H9 (cell line): ENCODE data around the gene PLEKHA1. TPM values are rescaled to one million over a fixed set of nuclear protein-coding genes. Genes with fewer than 3 reads are reported as not detected.

Experiments
- DNase-seq: peaks from one replicate; pipeline ENCODE4 v3.0.0-alpha.2; 2017
- H2AFZ ChIP-seq: one replicate; pipeline ENCODE4 v1.6.1; 2013; ENCODE audit warnings: mild to moderate bottlenecking, low read length, control low read depth, moderate library complexity
- H2AK5ac ChIP-seq: 2 replicates; pipeline ENCODE4 v1.6.1; 2013; ENCODE audit warnings: low read length, control low read depth, mixed read lengths; ENCODE audit not compliant: insufficient read length
- H2BK120ac ChIP-seq: one replicate; pipeline ENCODE4 v1.6.1; 2013; ENCODE audit warnings: low read depth, mild to moderate bottlenecking, low read length, control low read depth, inconsistent platforms; ENCODE audit not compliant: poor library complexity, severe bottlenecking
- H2BK12ac ChIP-seq: 2 replicates; pipeline ENCODE4 v1.6.1; 2013; ENCODE audit warnings: low read length, control low read depth, mixed read lengths, low read depth; ENCODE audit not compliant: insufficient read length
- H2BK15ac ChIP-seq: 2 replicates; pipeline ENCODE4 v1.6.1; 2013; ENCODE audit warnings: low read depth, low read length, control low read depth
- H2BK20ac ChIP-seq: one replicate; pipeline ENCODE4 v1.6.1; 2013; ENCODE audit warnings: low read depth, mild to moderate bottlenecking, low read length, control low read depth, inconsistent platforms; ENCODE audit not compliant: poor library complexity, severe bottlenecking
- H2BK5ac ChIP-seq: 2 replicates; pipeline ENCODE4 v1.6.1; 2013; ENCODE audit warnings: low read length, control low read depth, mixed read lengths; ENCODE audit not compliant: insufficient read length
- H3K14ac ChIP-seq: 2 replicates; pipeline ENCODE4 v1.6.1; 2013; ENCODE audit warnings: low read length, control low read depth; ENCODE audit not compliant: insufficient read depth
- H3K18ac ChIP-seq: 2 replicates; pipeline ENCODE4 v1.6.1; 2013; ENCODE audit warnings: low read depth, mild to moderate bottlenecking, mixed read lengths, low read length, control low read depth; ENCODE audit not compliant: insufficient read length
- H3K23ac ChIP-seq: 2 replicates; pipeline ENCODE4 v1.6.1; 2013; ENCODE audit warnings: low read length, control low read depth, mixed read lengths, low read depth; ENCODE audit not compliant: insufficient read length
- H3K23me2 ChIP-seq: 2 replicates; pipeline ENCODE4 v1.6.1; 2013; ENCODE audit warnings: low read depth, mild to moderate bottlenecking, mixed read lengths, low read length, control low read depth; ENCODE audit not compliant: insufficient read length, poor library complexity, severe bottlenecking
- H3K27ac ChIP-seq: 2 replicates; pipeline ENCODE4 v1.5.1; 2013; ENCODE audit warnings: low read length, control low read depth, mixed read lengths, low read depth; ENCODE audit not compliant: insufficient read length
- H3K27me3 ChIP-seq: 2 replicates; pipeline ENCODE4 v1.6.1; 2013; ENCODE audit warnings: low read length, control low read depth, inconsistent platforms; ENCODE audit not compliant: insufficient read depth
- H3K4ac ChIP-seq: 2 replicates; pipeline ENCODE4 v1.6.1; 2013; ENCODE audit warnings: low read depth, mild to moderate bottlenecking, control low read depth, inconsistent platforms, low read length, moderate library complexity
- H3K4me1 ChIP-seq: 2 replicates; pipeline ENCODE4 v1.6.1; 2013; ENCODE audit warnings: low read length, control low read depth, inconsistent platforms; ENCODE audit not compliant: insufficient read depth
- H3K4me2 ChIP-seq: 2 replicates; pipeline ENCODE4 v1.6.1; 2013; ENCODE audit warnings: low read length, control low read depth, mixed read lengths; ENCODE audit not compliant: insufficient read length, insufficient read depth
- H3K56ac ChIP-seq: 2 replicates; pipeline ENCODE4 v1.6.1; 2013; ENCODE audit warnings: low read depth, mild to moderate bottlenecking, mixed read lengths, low read length, control low read depth; ENCODE audit not compliant: insufficient read length
- H3K79me1 ChIP-seq: 2 replicates; pipeline ENCODE4 v1.6.1; 2013; ENCODE audit warnings: low read depth, mild to moderate bottlenecking, moderate library complexity, low read length, control low read depth, inconsistent platforms; ENCODE audit not compliant: insufficient read depth, poor library complexity, severe bottlenecking
- H3K79me2 ChIP-seq: 2 replicates; pipeline ENCODE4 v1.6.1; 2013; ENCODE audit warnings: low read length, control low read depth, inconsistent platforms; ENCODE audit not compliant: insufficient read depth
- H3K9ac ChIP-seq: 2 replicates; pipeline ENCODE4 v1.6.1; 2013; ENCODE audit warnings: low read length, control low read depth, mixed read lengths; ENCODE audit not compliant: insufficient read length; ENCODE audit errors: extremely low read depth
- H3K9me3 ChIP-seq: one replicate; pipeline ENCODE4 v1.6.1; 2013; ENCODE audit warnings: low read depth, low read length, inconsistent platforms; ENCODE audit not compliant: control insufficient read depth
- H3T11ph ChIP-seq: one replicate; pipeline ENCODE4 v1.6.1; 2013; ENCODE audit warnings: mild to moderate bottlenecking, low read length, control low read depth, inconsistent platforms
- H4K20me1 ChIP-seq: one replicate; pipeline ENCODE4 v1.6.1; 2013; ENCODE audit not compliant: control insufficient read depth, insufficient read length, insufficient read depth
- H4K5ac ChIP-seq: 2 replicates; pipeline ENCODE4 v1.6.1; 2013; ENCODE audit warnings: low read depth, mild to moderate bottlenecking, mixed read lengths, low read length, control low read depth; ENCODE audit not compliant: insufficient read length
- H4K8ac ChIP-seq: replicated peaks from 2 replicates; pipeline ENCODE4 v1.6.1; 2013; ENCODE audit warnings: low read length, control low read depth, mixed read lengths, low read depth; ENCODE audit not compliant: insufficient read length
- H4K91ac ChIP-seq: 2 replicates; pipeline ENCODE4 v1.6.1; 2013; ENCODE audit warnings: low read depth, mild to moderate bottlenecking, moderate library complexity, mixed read lengths, low read length, control low read depth; ENCODE audit not compliant: insufficient read length
- H3K27ac Mint-ChIP-seq, 3 experiments: 2 replicates in 2 of 3; 3 replicates in 1 of 3; pipeline ENCODE4 v1.8.0; 2020 to 2021; ENCODE audit warnings: mixed read lengths in 3 of 3, mild to moderate bottlenecking in 1 of 3, moderate library complexity in 1 of 3
- H3K27me3 Mint-ChIP-seq: 2 replicates; pipeline ENCODE4 v1.8.0; 2021; ENCODE audit warnings: low read depth, mild to moderate bottlenecking, moderate library complexity, mixed read lengths
- H3K36me3 Mint-ChIP-seq, 3 experiments: 2 replicates in 2 of 3; 3 replicates in 1 of 3; pipeline ENCODE4 v1.8.0; 2020 to 2021; ENCODE audit warnings: low read depth in 3 of 3, mixed read lengths in 3 of 3; ENCODE audit not compliant: insufficient read depth in 1 of 3
- H3K4me1 Mint-ChIP-seq, 2 experiments: 2 replicates each; pipeline ENCODE4 v1.8.0; 2020; ENCODE audit warnings: mixed read lengths in 2 of 2
- H3K4me3 Mint-ChIP-seq, 2 experiments: 2 replicates in 1 of 2; 3 replicates in 1 of 2; pipeline ENCODE4 v1.8.0; 2020 to 2021; ENCODE audit warnings: mild to moderate bottlenecking in 2 of 2, mixed read lengths in 2 of 2, moderate library complexity in 1 of 2
- H3K9me3 Mint-ChIP-seq, 2 experiments: 2 replicates in 1 of 2; 3 replicates in 1 of 2; pipeline ENCODE4 v1.8.0; 2020; ENCODE audit warnings: mild to moderate bottlenecking in 2 of 2, mixed read lengths in 2 of 2, moderate library complexity in 1 of 2
- CTCF ChIP-seq: fragments of 200-600 bp; sonication (generic); conservative IDR thresholded peaks from 3 replicates; pipeline ENCODE4 v1.8.0; 2021; ENCODE audit warnings: antibody characterized with exemption, mild to moderate bottlenecking
- WGBS: extraction: QIAGEN DNeasy Blood & Tissue Kit; methylation state at CpG from one replicate; pipeline ENCODE4 v1.1.7; 2013; ENCODE audit warnings: missing lambda C conversion rate, low lambda C conversion rate, mixed read lengths; ENCODE audit not compliant: insufficient read length; ENCODE audit errors: extremely low coverage; 5-methylcytosine and 5-hydroxymethylcytosine counted together
- total RNA-seq: library from RNA; stranded (reverse); gene quantifications from 2 replicates; pipeline ENCODE4 v1.2.1, GENCODE V29; 2021

Gene PLEKHA1
- total RNA-seq, 1 experiment from 2014 or later = 32.7 TPM

DNA sequence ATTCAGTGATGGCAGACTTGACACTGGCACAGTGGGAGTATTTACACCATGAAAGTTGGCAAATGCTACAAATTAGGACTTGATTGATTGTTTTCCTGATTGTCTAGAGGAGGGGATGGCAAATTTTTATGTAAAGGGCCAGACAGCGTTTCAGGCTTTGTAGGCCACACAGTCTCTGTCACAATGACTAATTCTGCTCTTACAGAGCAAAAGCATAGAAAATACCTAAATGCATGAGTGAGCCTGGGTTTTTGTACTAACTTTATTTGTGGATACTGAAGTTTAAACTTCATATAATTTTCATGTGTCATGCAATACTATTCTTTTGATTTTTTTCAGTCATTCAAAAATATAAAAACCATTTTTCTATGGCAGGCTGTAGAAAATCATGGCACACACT is 71.0 kb downstream of the PLEKHA1 start:
- Histone ChIP-seq H3K79me1 (no peaks in the 10 kb centered on the region), H3K27me3 (no peaks in the 10 kb centered on the region), H4K20me1 (no peaks in the 10 kb centered on the region), H3K23ac (no peak overlapping the region), H3K4ac (no peak overlapping the region), H3K4me1 (no peaks in the 10 kb centered on the region), H2BK12ac (no peak overlapping the region), H2BK5ac (no peak overlapping the region), H3K9ac (no peak overlapping the region), H3T11ph (no peak overlapping the region), H2AK5ac (no peak overlapping the region), H2AFZ (no peak overlapping the region), H3K4me2 (no peak overlapping the region), H4K91ac (no peak overlapping the region), H4K8ac (no peak overlapping the region), H2BK15ac (no peak overlapping the region), H4K5ac (no peak overlapping the region), H3K23me2 (no peaks in the 10 kb centered on the region), H2BK120ac (no peak overlapping the region), H3K79me2 (no peaks in the 10 kb centered on the region), H3K9me3 (no peaks in the 10 kb centered on the region), H3K14ac (no peak overlapping the region), H3K27ac (no peak overlapping the region), H3K18ac (no peak overlapping the region), H2BK20ac (no peak overlapping the region), H3K56ac (no peak overlapping the region)
- Mint-ChIP-seq H3K9me3 (peaks cover 14 to 20% of the 10 kb centered on the region in 2 experiments), H3K27ac (no peak overlapping the region), H3K4me3 (no peak overlapping the region), H3K27me3 (peaks cover 6% of the 10 kb centered on the region), H3K4me1 (peaks cover 0 to 9% of the 10 kb centered on the region in 2 experiments; a peak in 3 of 4 replicates), H3K36me3 (peaks cover 2 to 6% (median 3%) of the 10 kb centered on the region in 3 experiments; a peak in 5 of 7 replicates)
- WGBS = no CpG with 5 or more reads among the region's 1 CpG
- no peak for TF ChIP-seq CTCF
- no peak for DNase-seq
